ENCODE results near the gene SMAGP.
A peak's percentile ranks its signal among the peaks of the same experiment; 100 is the strongest.
"Not testable (repeated sequence)": the region's sequence is repeated elsewhere in the genome, so short reads cannot be mapped to it uniquely, and the experiment has no call there.

SMAGP gene

GRCh38 chr12:51232642-51233041 lies 37.6 kb downstream of the SMAGP start:
- in situ Hi-C loops (cut with MboI; ENCODE audit: low pct_unique_long_range_greater_than_20kb, low sequenced_read_pairs), result no loop called here

DNA sequence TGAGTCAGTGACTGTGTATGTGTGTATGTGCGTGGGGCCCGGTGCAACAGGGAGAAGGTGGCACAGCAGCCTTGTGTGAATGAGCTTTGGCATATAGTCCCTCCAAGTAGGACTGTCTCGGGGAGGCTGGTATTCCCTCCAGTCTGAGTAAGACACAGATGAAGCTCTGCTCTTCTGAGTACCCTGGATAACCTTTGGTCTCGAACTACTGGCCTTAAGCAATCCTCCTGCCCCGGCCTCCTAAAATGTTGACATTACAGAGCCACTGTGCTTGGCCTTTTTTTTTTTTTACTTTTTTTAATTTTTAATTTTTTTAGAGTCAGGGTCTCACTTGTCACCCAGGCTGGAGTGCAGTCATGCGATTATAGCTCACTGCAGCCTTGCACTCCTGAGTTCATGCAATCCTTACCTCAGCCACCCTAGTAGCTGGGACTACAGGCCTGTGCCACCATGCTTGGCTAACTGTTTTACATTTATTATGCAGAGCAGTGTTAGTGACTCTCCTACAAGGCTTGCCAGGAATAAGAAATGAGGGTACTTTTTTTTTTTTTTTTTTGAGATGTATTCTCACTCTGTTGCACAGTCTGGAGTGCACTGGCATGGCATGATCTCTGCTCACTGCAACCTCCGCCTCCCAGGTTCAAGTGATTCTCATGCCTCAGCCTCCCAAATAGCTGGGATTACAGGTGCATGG lies 41.0 kb downstream of the SMAGP start:
- no peak for DNase-seq
- in situ Hi-C loops (cut with MboI; ENCODE audit: low pct_unique_long_range_greater_than_20kb, low sequenced_read_pairs), result no loop called here

More at GRCh38 chr12:51232642-51233041, 37.6 kb downstream of the SMAGP start:
- no peak for DNase-seq

- no peak for DNase-seq
- in situ Hi-C loops (cut with MboI; ENCODE audit: low pct_unique_long_range_greater_than_20kb, low sequenced_read_pairs), result no loop called here
Measured at GRCh38 chr12:51227962-51228361, 42.3 kb downstream of the SMAGP start.

DNA sequence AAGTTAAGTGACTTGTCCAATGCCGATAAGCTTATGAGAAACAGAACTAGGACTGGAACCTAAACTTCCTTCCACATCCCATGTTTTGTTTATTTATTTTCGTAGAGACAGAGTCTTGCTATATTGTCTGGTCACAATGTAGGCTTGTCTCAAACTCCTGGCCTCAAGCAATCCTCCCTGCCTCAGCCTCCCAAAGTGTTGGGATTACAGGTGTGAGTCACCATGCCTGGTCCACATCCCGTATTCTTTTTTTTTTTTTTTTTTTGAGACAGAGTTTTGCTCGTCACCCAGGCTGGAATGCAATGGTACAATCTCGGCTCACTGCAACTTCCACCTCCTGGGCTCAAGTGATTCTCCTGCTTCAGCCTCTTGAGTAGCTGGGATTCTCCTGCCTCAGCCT lies 43.1 kb downstream of the SMAGP start:
- DNase-seq; in situ Hi-C loops (cut with MboI; ENCODE audit: low pct_unique_long_range_greater_than_20kb, low sequenced_read_pairs): not testable (repeated sequence)

DNA sequence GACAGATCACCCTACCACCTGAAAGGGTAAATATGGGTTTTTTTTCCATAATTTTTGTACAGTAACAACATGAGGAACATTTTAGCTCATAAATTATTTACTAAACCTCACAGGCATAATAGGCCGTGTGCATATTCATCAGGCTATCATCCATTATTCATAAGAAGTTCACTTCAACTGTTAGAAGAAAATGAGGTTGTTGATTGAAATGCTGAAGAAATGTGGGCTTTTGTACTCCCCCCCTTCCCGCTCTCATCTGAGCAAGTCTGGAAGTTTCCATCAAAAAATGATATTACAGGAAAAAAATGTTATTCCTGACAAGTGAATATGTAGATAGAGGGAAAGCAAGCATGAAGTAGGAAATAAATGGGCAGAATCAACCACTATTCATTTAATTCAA lies 44.4 kb downstream of the SMAGP start:
- in situ Hi-C loops (cut with MboI; ENCODE audit: low pct_unique_long_range_greater_than_20kb, low sequenced_read_pairs), result no loop called here
- DNase-seq, result no peak

DNA sequence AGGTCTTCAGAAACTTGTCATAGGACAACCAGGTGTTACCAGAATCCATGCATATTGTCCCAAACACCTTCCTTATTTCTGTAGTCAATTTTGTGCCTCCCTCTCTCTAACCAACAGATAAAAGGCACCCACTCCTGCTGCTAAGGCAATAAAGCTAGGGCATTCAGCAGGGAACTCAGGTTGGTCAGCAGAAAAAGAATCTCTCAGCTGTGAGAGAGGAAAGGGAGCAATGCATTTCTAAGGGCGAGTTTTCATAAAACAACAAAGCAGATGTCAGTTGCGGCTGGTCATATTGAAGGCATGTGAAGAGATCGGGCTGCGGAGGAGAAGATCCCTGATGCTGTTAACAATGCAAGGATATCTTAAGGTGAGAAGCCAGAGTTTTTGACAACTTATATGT lies 45.0 kb downstream of the SMAGP start:
- in situ Hi-C loops (cut with MboI; ENCODE audit: low pct_unique_long_range_greater_than_20kb, low sequenced_read_pairs), result no loop called here
- DNase-seq, result no peak

- DNase-seq, result no peak
Measured at GRCh38 chr12:51224625-51225024, 45.6 kb downstream of the SMAGP start.

GRCh38 chr12:51222461-51222860 lies 47.8 kb downstream of the SMAGP start:
- in situ Hi-C loops (cut with MboI; ENCODE audit: low pct_unique_long_range_greater_than_20kb, low sequenced_read_pairs), result no loop called here
- no peak for DNase-seq

More at GRCh38 chr12:51224625-51225024, 45.6 kb downstream of the SMAGP start:
- in situ Hi-C loops (cut with MboI; ENCODE audit: low pct_unique_long_range_greater_than_20kb, low sequenced_read_pairs), result no loop called here

- DNase-seq; in situ Hi-C loops (cut with MboI; ENCODE audit: low pct_unique_long_range_greater_than_20kb, low sequenced_read_pairs): not testable (repeated sequence)
Measured at GRCh38 chr12:51219857-51220256, 50.4 kb downstream of the SMAGP start.

DNA sequence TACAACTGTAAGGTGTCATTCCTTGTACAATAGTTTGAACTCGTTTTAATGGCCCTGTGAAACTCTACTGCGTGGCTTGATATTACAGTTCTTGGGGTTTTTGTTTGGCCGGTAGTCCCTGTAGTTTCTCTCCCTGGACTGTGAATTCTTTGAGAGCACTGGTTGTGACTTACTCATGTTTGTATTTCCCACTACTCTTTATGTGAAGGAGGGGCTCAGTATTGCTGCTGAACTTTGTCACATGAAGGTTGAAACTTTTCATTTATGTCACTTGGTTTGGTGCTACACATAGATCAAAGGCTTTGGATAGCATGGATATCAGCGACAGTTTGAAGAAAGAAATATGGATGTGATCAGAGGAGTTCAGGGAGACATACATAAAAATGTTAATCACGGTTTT lies 50.9 kb downstream of the SMAGP start:
- DNase-seq, result no peak
- in situ Hi-C loops (cut with MboI; ENCODE audit: low pct_unique_long_range_greater_than_20kb, low sequenced_read_pairs), result no loop called here

DNA sequence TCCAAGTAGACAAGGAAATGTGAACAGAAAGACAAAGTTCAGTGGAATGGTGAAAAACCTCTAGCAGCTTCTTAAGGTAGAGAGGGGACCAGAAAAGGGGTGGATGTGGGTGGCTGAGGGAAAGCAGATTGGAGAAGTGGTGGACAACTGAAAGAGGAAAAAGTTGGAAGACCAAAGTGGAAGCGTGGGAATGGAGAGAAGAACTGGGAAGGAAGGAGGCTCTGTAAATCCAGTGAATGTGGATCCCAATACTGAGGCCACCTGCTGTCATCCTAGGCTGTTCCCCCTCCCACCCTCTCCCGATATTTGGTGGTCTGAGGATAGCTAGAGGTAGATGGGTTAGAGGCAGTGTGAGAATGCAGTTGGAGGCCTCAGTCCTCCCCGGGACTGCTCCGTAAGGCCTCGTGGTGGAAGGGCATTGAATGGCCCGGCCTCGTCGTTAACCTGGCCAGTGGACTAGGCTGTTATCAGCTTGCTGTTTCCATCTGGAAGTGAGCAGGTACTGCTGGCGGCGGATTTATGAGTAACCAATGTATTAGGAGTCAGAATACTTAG lies 51.5 kb downstream of the SMAGP start:
- in situ Hi-C loops (cut with MboI; ENCODE audit: low pct_unique_long_range_greater_than_20kb, low sequenced_read_pairs), result no loop called here
- DNase-seq, result no peak

DNA sequence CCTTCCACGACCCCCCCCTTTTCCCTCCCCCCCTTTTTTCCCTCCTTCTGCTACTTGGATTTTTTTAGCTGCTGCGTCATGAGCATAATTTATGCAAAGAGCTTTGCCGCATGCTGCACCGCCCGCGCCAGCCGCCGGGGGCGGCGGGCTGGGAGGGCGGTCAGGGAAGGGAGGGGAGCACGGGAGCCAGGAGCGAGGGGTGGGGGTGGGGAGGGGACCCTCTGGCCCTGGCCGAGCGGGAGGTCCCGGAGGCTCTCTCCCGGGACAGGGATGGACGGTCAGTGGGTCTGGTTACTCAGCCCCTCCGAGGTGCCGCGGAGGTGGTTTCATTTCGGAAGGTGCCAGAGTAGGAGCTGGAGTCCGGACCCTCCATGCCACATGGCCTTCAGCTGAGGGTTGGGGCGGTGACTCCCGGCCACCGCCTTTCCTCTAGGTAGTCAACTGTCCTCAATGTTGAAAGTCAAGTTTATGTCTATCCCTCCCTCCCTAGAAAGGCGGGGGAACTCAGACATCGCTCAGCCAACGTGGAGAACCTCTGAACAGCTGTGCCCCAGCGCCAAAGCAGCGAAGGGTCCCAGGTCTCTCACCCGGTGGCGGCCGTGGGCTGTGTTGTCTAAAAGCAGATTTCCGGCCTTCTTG lies 52.1 kb downstream of the SMAGP start, which contains the start of gene POU6F1:
Gene POU6F1 (minus strand): TSS at position 95 of the 639 bp plus-strand sequence. CDS start 11,226 bp downstream, outside the sequence.
- DNase-seq, result peak; percentile 84
- in situ Hi-C loops (cut with MboI; ENCODE audit: low pct_unique_long_range_greater_than_20kb, low sequenced_read_pairs), result no loop called here

- peak; percentile 30 for DNase-seq
- in situ Hi-C loops (cut with MboI; ENCODE audit: low pct_unique_long_range_greater_than_20kb, low sequenced_read_pairs), result no loop called here
Measured at GRCh38 chr12:51217133-51217967, 52.9 kb downstream of the SMAGP start.

DNA sequence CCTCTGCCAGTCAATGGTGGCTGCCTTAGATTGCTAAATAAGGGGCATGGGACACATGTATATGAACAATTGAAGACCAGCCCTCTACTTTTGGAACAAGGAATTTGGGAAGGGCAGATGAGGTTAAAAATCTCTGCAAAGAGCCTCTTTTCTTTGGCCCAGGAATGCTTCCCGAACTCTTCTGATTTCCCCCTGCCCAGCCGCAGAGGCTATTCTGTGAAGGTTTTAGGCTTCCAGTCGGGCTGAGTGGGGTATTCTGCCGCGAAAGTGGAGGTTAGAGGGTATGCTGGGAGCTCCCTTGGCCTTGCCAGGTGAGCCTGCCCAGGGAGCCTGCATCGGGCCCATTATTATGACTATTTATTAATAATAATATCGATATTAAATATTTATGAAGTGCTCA lies 53.6 kb downstream of the SMAGP start:
- in situ Hi-C loops (cut with MboI; ENCODE audit: low pct_unique_long_range_greater_than_20kb, low sequenced_read_pairs), result no loop called here
- DNase-seq, result no peak

GRCh38 chr12:51214895-51215294 lies 55.3 kb downstream of the SMAGP start:
- DNase-seq, result no peak
- in situ Hi-C loops (cut with MboI; ENCODE audit: low pct_unique_long_range_greater_than_20kb, low sequenced_read_pairs), result no loop called here

GRCh38 chr12:51210690-51211395 lies 59.4 kb downstream of the SMAGP start:
- in situ Hi-C loops (cut with MboI; ENCODE audit: low pct_unique_long_range_greater_than_20kb, low sequenced_read_pairs), result no loop called here
- DNase-seq, result no peak

DNA sequence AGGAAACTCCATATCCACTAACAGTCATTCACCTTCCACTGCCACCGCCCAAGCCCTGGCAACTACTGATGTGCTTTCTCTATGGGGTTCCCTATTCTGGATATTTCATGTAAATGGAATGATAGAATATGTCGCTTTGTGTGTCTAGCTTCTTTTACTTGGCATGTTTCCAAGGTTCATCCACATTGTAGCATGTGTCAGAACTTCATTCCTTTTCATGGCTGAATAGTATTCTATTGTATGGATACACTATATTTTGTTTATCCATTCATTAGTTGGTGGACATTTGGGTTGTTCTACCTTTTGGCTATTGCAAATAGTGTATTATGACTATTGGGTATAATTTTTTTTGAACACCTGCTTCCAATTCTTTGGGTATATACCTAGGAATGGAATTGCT lies 61.0 kb downstream of the SMAGP start:
- DNase-seq, result no peak

DNA sequence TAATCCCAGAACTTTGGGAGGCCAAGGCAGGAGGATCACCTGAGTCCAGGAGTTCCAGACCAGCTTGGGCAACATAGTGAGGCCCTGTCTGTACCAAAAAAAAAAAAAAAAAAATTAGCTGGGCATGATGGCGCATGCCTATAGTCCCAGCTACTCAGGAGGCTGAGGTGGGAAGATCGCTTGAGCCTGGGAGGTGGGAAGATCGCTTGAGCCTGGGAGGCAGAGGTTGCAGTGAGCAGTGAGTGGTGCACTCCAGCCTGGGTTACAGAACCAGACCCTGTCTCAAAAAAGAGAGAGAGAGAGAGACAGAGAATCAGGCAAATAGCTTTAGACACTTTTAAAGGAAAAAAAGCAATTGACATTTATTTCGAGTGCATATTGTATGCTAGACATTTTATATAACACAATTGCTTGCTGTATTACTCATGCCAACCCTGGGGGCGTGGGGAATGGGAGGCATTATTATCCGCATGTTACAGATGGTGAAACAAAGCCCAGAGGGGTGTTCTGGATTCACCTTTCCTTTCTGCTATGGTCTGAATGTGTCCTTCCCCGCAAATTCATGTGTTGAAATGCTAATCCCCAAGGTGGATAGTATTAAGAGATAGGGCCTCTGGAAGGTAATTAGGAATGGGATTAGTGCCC lies 62.1 kb downstream of the SMAGP start:
- DNase-seq, result no peak
- in situ Hi-C loops (cut with MboI; ENCODE audit: low pct_unique_long_range_greater_than_20kb, low sequenced_read_pairs), result no loop called here

More for the DNA sequence above, 61.0 kb downstream of the SMAGP start:
- in situ Hi-C loops (cut with MboI; ENCODE audit: low pct_unique_long_range_greater_than_20kb, low sequenced_read_pairs), result no loop called here

- in situ Hi-C loops (cut with MboI; ENCODE audit: low pct_unique_long_range_greater_than_20kb, low sequenced_read_pairs), result no loop called here
Measured at GRCh38 chr12:51205350-51205749, 64.9 kb downstream of the SMAGP start.

More at GRCh38 chr12:51205350-51205749, 64.9 kb downstream of the SMAGP start:
- DNase-seq, result no peak

Measured in KBM-7 (cell line).